Stimulated activated CD4-positive, alpha-beta T cell treated with anti-CD3 and anti-CD28 coated beads, Interleukin-15, amount 100 ng/mL, for 24 hours (primary cell): Measurements from ENCODE around the gene HTRA2.
"Not testable (repeated sequence)": the region's sequence is repeated elsewhere in the genome, so short reads cannot be mapped to it uniquely, and the experiment has no call there.

Source experiments
- DNase-seq: peaks from one replicate; pipeline ENCODE4 v3.0.0-alpha.2; 2020

HTRA2 gene

GRCh38 chr2:74548285-74548899 lies 18.7 kb downstream of the HTRA2 start:
- no peak for DNase-seq

GRCh38 chr2:74548900-74549826 lies 19.4 kb downstream of the HTRA2 start:
- DNase-seq = peak; percentile 62

GRCh38 chr2:74550231-74550630 lies 20.5 kb downstream of the HTRA2 start:
- no peak for DNase-seq

- DNase-seq = no peak
Measured at GRCh38 chr2:74551530-74551929, 21.8 kb downstream of the HTRA2 start.

- no peak for DNase-seq
Measured at GRCh38 chr2:74551942-74552913, 22.5 kb downstream of the HTRA2 start.

- no peak for DNase-seq
Measured at GRCh38 chr2:74552914-74553811, 23.4 kb downstream of the HTRA2 start.

GRCh38 chr2:74553892-74554819 lies 24.4 kb downstream of the HTRA2 start, which contains the start of the genes DOK1 and LOXL3:
Gene DOK1 (plus strand): TSS chr2:74554720. CDS start chr2:74554755, 35 bp downstream.
Gene LOXL3 (minus strand): TSS chr2:74553942. CDS start chr2:74552634, 1,308 bp downstream.
- DNase-seq = peak; percentile 92

GRCh38 chr2:74554820-74555531 lies 25.2 kb downstream of the HTRA2 start:
- peak; percentile 65 for DNase-seq

- DNase-seq = no peak
Measured at GRCh38 chr2:74555610-74556103, 25.9 kb downstream of the HTRA2 start.

GRCh38 chr2:74556159-74556558 lies 26.4 kb downstream of the HTRA2 start:
- DNase-seq = no peak

- no peak for DNase-seq
Measured at GRCh38 chr2:74556831-74557370, 27.2 kb downstream of the HTRA2 start.

GRCh38 chr2:74558284-74559230 lies 28.8 kb downstream of the HTRA2 start:
- no peak for DNase-seq

GRCh38 chr2:74559912-74560311 lies 30.2 kb downstream of the HTRA2 start:
- DNase-seq = no peak

GRCh38 chr2:74560591-74560990 lies 30.9 kb downstream of the HTRA2 start:
- DNase-seq = no peak

- DNase-seq = not testable (repeated sequence)
Measured at GRCh38 chr2:74561022-74561421, 31.3 kb downstream of the HTRA2 start.

GRCh38 chr2:74562126-74562775 lies 32.5 kb downstream of the HTRA2 start:
- DNase-seq = no peak

- DNase-seq = no peak
Measured at GRCh38 chr2:74564222-74564621, 34.5 kb downstream of the HTRA2 start.
